Left lung (tissue), 10 donors: ENCODE data around the gene DNAJC12. TPM values are rescaled to one million over a fixed set of nuclear protein-coding genes. Genes with fewer than 3 reads are reported as not detected.

Source experiments
- ATAC-seq: fragments of 200-7000 bp; cut with Tn5 transposase; one replicate; pipeline ENCODE4 v1.9.1; 2020; ENCODE audit warnings: moderate library complexity
- DNase-seq, 4 donors: peaks; one replicate each; pipeline ENCODE4 v3.0.0-alpha.2; 2013 to 2020
- H3K27ac ChIP-seq, 2 donors: fragments of 200-600 bp; sonication (generic) in 1 of 2; one replicate each; pipeline versions ENCODE4 v1.5.0 to v1.8.0; 2020 to 2021
- H3K27me3 ChIP-seq, 2 donors: fragments of 200-600 bp; sonication (generic) in 1 of 2; one replicate each; pipeline versions ENCODE4 v1.5.0 to v1.8.0; 2020 to 2021
- H3K36me3 ChIP-seq, 2 donors: fragments of 200-600 bp; sonication (generic) in 1 of 2; one replicate each; pipeline versions ENCODE4 v1.5.0 to v1.8.0; 2020 to 2021
- H3K4me1 ChIP-seq, 2 donors: fragments of 200-600 bp; one replicate each; pipeline ENCODE4 v1.8.0; 2021
- H3K4me3 ChIP-seq, 2 donors: fragments of 200-600 bp; sonication (generic) in 1 of 2; one replicate each; pipeline versions ENCODE4 v1.5.0 to v1.8.0; 2020 to 2021; ENCODE audit warnings: mild to moderate bottlenecking in 1 of 2
- H3K9me3 ChIP-seq, 2 donors: fragments of 200-600 bp; sonication (generic) in 1 of 2; one replicate each; pipeline versions ENCODE4 v1.5.0 to v1.8.0; 2020 to 2021
- CTCF ChIP-seq, 2 donors: fragments of 200-600 bp; sonication (generic) in 1 of 2; IDR thresholded peaks; one replicate each; pipeline versions ENCODE4 v1.5.0 to v1.8.0; 2021; ENCODE audit warnings: antibody characterized with exemption in 2 of 2
- intact Hi-C, 2 donors: fragments of 100-400 bp; cut with DNase I; formaldehyde crosslinking; loops; one replicate each; pipeline versions ENCODE4 v1.11.2 to v1.14.2; 2022
- polyA plus RNA-seq, 6 donors: library from polyadenylated mRNA; unstranded; fragments of 120-200 nt; gene quantifications; one replicate each; pipeline ENCODE4 v1.2.1, GENCODE V29; 2013; ENCODE audit not compliant: insufficient read length in 6 of 6
- total RNA-seq, 2 donors: library from RNA; stranded (reverse); fragmentation: NEBNext Ultra II Directional; extraction: Animal tissue kit (Norgen Biotek cat#: 25700); gene quantifications; one replicate each; pipeline ENCODE4 v1.2.1, GENCODE V29; 2021
- donor health status: DM: no; HTN: yes; CAD: no.
- donor health status: DM: no; HTN: no; CAD: no.

Gene DNAJC12
- total and polyA plus RNA-seq, 8 donors: 2.4 to 9.0 (median 7.4) TPM

GRCh38 chr10:67815571-67816059 lies 22.4 kb downstream of the DNAJC12 start:
- intact Hi-C loops: no loop called here
- no peak for ATAC-seq
- Histone ChIP-seq H3K4me3 (no peak overlapping the region), H3K36me3 (no peaks in the 10 kb centered on the region), H3K9me3 (no peaks in the 10 kb centered on the region), H3K27ac (no peak overlapping the region), H3K27me3 (no peaks in the 10 kb centered on the region), H3K4me1 (no peaks in the 10 kb centered on the region)
- no peak for TF ChIP-seq CTCF (IDR thresholded peaks at IDR 0.05)
- no peak for DNase-seq

GRCh38 chr10:67812007-67812406 lies 26.0 kb downstream of the DNAJC12 start:
- Histone ChIP-seq H3K4me1 (no peaks in the 10 kb centered on the region), H3K4me3 (no peak overlapping the region), H3K27me3 (no peaks in the 10 kb centered on the region), H3K9me3 (no peaks in the 10 kb centered on the region), H3K27ac (no peak overlapping the region), H3K36me3 (no peaks in the 10 kb centered on the region)
- ATAC-seq (no peak), DNase-seq (no peak)
- TF ChIP-seq CTCF (IDR thresholded peaks at IDR 0.05): no peak
- intact Hi-C loops: no loop called here

- no peaks in the 10 kb centered on the region for H3K27me3 ChIP-seq
- ATAC-seq (no peak), DNase-seq (no peak)
- no peaks in the 10 kb centered on the region for H3K36me3 ChIP-seq
- H3K27ac ChIP-seq: no peak overlapping the region
- TF ChIP-seq CTCF (IDR thresholded peaks at IDR 0.05): no peak
- intact Hi-C loops: no loop called here
- no peaks in the 10 kb centered on the region for H3K9me3 ChIP-seq
- H3K4me3 ChIP-seq: no peak overlapping the region
- H3K4me1 ChIP-seq: no peaks in the 10 kb centered on the region
Measured at GRCh38 chr10:67809107-67809506, 28.9 kb downstream of the DNAJC12 start.

- intact Hi-C loops: no loop called here
- ATAC-seq: no peak
Measured at GRCh38 chr10:67808704-67809103, 29.3 kb downstream of the DNAJC12 start.

GRCh38 chr10:67807855-67808456 lies 30.0 kb downstream of the DNAJC12 start:
- Histone ChIP-seq H3K27ac (no peak overlapping the region), H3K9me3 (no peaks in the 10 kb centered on the region), H3K4me3 (no peak overlapping the region), H3K27me3 (no peaks in the 10 kb centered on the region), H3K4me1 (no peaks in the 10 kb centered on the region), H3K36me3 (no peaks in the 10 kb centered on the region)
- DNase-seq: no peak
- intact Hi-C loops: no loop called here
- no peak for TF ChIP-seq CTCF (IDR thresholded peaks at IDR 0.05)
- ATAC-seq: no peak

More at GRCh38 chr10:67808704-67809103, 29.3 kb downstream of the DNAJC12 start:
- TF ChIP-seq CTCF (IDR thresholded peaks at IDR 0.05): no peak
- H3K4me1 ChIP-seq: no peaks in the 10 kb centered on the region
- no peak for DNase-seq
- H3K36me3 ChIP-seq: no peaks in the 10 kb centered on the region
- no peak overlapping the region for H3K4me3 ChIP-seq
- no peak overlapping the region for H3K27ac ChIP-seq
- no peaks in the 10 kb centered on the region for H3K9me3 ChIP-seq
- H3K27me3 ChIP-seq: no peaks in the 10 kb centered on the region
